Suprapubic skin (tissue), 3 donors: ENCODE results near the gene ACOX1.

Experiments used
- EP300 ChIP-seq: sonication (generic); formaldehyde crosslinking; IDR thresholded peaks from one replicate; pipeline ENCODE4 v1.6.1; 2017; ENCODE audit warnings: antibody characterized with exemption
- TF ChIP-seq, protein P1 (sequence below), 2 donors: fragments of 200-600 bp in 1 of 2; fragments of 450-650 bp in 1 of 2; sonication (generic) in 1 of 2; IDR thresholded peaks; one replicate each; pipeline ENCODE4 v1.5.1; 2016 to 2019; ENCODE audit warnings: antibody characterized with exemption in 2 of 2, mild to moderate bottlenecking in 1 of 2, moderate library complexity in 1 of 2

DNA sequence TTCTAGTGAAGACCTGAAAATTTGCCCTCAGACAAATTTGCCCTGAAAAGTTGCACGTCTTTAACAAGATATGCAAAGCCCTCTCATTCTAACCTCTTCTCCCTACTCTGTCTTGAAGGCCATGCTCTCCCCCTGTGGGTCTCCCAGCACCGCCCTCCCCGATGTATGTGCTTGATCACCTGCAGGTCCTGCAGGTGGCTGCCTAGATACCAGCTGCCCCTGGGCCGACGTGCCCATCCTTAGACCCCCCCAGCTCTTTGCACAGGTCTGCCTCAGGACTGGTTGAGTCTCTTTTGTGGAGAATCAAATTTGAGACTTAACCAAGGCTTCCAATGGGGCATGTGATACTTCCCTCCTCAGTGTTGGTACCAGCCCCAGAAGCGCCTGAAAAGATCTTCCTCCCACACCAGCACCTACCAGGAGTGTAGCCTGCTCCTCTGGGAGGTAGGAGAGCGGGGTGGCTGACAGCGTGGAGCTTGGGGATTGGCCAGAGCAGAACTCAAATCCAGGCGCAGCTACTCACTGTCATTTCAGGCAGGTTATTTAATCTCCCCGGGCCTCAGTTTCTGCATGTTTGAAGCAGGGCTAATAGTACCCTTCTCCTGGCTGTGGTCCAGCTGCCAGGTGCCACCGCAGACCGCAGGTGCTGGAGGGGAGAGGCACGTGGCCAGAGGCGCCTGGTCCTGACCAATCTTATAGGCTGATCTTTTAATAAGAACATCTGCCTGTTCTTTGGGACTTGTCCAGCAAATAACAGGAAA, 69.7 kb downstream of the ACOX1 start:
- TF ChIP-seq, protein P1, sequence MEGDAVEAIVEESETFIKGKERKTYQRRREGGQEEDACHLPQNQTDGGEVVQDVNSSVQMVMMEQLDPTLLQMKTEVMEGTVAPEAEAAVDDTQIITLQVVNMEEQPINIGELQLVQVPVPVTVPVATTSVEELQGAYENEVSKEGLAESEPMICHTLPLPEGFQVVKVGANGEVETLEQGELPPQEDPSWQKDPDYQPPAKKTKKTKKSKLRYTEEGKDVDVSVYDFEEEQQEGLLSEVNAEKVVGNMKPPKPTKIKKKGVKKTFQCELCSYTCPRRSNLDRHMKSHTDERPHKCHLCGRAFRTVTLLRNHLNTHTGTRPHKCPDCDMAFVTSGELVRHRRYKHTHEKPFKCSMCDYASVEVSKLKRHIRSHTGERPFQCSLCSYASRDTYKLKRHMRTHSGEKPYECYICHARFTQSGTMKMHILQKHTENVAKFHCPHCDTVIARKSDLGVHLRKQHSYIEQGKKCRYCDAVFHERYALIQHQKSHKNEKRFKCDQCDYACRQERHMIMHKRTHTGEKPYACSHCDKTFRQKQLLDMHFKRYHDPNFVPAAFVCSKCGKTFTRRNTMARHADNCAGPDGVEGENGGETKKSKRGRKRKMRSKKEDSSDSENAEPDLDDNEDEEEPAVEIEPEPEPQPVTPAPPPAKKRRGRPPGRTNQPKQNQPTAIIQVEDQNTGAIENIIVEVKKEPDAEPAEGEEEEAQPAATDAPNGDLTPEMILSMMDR (IDR thresholded peaks at IDR 0.05), result no peak
- TF ChIP-seq EP300, result no peak
